Activated CD8-positive, alpha-beta memory T cell treated with anti-CD3 and anti-CD28 coated beads, Interleukin-2, amount 50 U/mL, for 4 hours (primary cell): Measurements from ENCODE around the gene EGR2.

Experiments used
- DNase-seq: peaks from one replicate; pipeline ENCODE4 v3.0.0-alpha.2; 2020

EGR2 gene

DNA sequence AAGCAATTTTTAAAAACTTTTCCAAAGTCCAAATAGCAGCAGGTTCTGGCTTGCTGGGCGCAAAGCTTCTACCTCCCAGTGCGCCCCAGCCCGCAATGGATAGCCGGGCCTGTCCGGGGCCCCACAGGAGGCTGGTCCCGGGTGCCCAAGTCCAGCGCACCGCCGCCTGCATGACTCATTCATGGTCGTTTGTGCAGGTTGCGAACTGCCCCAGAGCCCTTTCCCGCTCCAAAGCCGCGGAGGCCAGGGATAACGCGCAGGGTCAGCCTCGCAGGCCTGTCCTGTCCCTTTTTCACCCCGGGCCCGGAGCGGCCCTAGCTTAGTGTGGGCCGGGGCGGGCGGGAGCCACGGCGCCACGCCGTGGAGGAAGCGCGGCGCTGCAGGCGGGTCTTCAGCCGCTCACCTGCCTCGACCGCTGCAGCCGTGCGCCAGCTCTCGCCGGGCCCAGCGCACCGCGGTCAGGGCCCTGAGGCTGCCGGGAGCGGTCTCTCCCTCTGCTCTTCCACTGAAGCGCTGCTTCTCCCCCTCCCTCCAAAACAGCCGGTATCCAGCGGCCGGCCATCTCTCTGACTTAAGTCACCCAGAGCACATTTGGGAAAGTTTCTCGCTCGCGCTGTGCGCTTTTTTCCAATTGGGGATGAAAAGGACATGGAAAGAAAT lies 1.7 kb upstream of the EGR2 start:
- DNase-seq = peak; percentile 73

DNA sequence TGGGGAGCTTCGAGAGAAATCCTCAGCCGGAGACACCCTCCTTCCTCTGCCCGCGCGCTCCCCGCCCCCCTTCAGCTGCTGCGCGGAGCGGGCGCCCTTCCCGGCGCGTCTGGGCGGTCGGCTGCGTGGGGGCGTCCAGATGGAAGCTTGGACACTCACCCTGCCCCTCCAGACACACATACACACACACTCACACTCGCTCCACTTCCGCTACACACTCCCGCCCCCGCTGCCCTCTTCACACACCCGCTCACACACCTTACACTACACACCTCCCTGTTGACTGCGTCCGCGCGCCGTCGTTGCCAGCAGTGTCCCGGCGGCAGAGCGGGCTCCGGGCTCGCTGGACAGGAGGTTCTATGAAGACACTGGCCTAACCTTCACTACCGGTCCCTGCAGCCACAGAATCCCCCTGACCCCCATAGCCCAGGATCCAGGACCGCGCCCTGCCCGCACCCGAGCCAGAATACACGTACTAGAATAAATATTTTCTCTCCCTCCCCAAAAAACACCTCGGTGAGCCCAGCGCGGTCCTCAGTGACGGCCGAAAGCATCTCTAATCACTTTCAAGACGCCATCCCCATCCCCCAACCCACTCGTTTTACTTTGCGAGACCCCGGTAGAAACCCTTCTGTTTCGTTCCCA lies 1.1 kb upstream of the EGR2 start:
- DNase-seq = peak; percentile 65

DNA sequence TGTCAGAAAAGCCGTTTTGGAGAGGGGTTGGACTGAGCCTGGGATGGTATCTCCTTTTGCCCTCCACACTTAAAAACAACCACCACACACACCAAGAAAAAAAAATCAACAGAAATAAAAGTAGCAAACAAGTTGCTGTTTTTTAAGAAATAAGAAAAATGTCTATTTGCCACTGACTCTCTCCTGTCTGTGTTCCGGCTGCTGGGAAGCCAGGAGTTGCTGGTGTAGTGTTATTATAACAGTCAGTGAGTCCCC lies 163 bp downstream of the EGR2 start:
- no peak for DNase-seq

GRCh38 chr10:62815381-62816075 lies 638 bp downstream of the EGR2 start:
- peak; percentile 47 for DNase-seq

DNA sequence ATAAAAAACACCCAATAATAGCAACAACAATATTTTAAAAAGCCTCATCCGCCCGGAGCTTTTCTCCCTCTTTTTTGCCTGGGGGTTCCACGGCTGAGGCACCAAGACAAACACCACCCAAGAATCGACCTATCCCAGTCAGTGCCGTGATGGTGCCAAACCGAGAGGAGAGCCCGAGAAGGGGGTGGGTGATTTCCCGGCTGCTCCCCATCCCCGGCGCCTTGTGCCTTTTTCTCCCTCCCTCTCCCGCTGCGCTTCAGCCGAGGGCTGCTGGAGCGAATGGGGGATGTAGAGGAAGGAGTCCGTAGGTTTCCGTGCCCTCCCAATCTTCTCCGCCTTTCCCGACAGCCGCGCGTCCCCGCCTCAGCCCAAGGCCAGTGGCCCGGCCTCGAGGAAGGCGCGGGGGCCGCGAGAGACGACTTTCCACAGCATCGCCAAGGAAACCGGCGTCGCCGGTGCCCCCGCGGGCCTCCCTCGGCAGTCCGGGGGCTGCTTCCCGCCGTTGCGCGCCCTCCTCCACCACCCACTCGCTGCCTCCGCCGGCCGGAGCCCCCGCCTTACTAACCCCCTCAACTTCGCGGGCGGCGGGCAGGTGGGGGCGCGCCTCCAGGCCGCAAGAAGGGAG lies 1.3 kb downstream of the EGR2 start:
- DNase-seq = peak; percentile 60

DNA sequence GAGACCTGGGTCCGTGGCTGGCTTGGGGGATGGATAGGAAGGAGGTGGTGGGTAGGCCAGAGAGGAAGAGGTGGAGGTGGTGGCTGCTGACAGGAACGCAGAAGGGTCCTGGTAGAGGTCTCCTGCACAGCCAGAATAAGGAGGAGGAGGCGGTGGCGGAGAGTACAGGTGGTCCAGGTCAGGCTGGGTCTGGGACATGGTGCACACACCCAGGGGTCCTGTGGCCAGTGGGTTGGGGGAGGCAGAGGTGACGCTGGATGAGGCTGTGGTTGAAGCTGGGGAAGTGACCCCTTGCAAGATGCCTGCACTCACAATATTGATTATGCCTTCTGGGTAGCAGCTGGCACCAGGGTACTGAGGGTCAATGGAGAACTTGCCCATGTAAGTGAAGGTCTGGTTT lies 2.2 kb downstream of the EGR2 start:
- DNase-seq = no peak

- DNase-seq = no peak
Measured at GRCh38 chr10:62813453-62813852, 2.7 kb downstream of the EGR2 start.

- DNase-seq = no peak
Measured at GRCh38 chr10:62812672-62813439, 3.3 kb downstream of the EGR2 start.

GRCh38 chr10:62811159-62811875 lies 4.8 kb downstream of the EGR2 start:
- peak; percentile 53 for DNase-seq

- no peak for DNase-seq
Measured at GRCh38 chr10:62810156-62810902, 5.8 kb downstream of the EGR2 start.

DNA sequence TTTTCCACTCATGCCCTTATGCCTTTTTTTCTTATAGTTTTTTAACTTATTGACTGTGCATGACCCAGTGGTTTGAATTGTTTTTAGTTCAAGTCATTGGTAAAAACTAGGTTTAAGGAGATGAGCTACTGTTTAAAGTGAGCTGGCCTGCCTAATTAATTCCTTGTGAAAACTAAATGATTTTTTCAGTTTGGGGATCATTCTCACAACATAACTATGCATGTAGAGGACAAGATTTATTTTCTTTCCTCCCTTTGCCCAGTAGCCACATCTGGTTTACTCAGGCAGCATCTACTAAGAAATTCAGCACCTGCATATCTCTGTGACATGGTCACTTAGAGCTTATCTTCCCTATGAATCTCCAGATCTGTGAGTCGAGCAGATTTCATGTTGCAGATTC lies 9.9 kb downstream of the EGR2 start:
- DNase-seq = no peak

DNA sequence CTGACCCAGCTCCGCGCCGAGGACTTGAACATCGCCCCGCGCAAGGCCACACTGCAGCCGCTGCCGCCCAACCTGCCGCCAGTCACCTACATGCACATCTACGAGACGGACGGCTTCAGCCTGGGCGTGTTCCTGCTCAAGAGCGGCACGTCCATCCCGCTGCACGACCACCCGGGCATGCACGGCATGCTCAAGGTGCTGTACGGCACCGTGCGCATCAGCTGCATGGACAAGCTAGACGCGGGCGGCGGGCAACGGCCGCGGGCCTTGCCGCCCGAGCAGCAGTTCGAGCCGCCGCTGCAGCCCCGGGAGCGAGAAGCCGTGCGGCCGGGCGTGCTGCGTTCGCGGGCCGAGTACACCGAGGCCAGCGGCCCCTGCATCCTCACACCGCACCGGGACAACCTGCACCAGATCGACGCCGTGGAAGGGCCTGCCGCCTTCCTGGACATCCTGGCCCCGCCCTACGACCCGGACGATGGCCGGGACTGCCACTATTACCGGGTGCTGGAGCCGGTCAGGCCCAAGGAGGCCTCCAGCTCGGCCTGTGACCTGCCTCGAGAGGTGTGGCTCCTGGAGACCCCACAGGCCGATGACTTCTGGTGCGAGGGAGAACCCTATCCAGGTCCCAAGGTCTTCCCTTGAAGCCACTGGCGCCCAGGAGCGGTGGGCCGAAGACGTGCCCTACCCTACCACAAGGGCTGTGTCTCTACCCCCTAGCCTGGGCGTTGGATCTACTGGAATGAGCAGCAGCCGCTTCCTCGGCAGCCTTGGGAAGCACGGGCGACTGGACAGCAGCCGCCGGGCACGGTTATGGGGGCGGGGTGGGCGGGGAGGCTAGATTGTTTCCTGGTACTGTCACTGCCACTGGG lies 10.7 kb downstream of the EGR2 start:
- no peak for DNase-seq

DNA sequence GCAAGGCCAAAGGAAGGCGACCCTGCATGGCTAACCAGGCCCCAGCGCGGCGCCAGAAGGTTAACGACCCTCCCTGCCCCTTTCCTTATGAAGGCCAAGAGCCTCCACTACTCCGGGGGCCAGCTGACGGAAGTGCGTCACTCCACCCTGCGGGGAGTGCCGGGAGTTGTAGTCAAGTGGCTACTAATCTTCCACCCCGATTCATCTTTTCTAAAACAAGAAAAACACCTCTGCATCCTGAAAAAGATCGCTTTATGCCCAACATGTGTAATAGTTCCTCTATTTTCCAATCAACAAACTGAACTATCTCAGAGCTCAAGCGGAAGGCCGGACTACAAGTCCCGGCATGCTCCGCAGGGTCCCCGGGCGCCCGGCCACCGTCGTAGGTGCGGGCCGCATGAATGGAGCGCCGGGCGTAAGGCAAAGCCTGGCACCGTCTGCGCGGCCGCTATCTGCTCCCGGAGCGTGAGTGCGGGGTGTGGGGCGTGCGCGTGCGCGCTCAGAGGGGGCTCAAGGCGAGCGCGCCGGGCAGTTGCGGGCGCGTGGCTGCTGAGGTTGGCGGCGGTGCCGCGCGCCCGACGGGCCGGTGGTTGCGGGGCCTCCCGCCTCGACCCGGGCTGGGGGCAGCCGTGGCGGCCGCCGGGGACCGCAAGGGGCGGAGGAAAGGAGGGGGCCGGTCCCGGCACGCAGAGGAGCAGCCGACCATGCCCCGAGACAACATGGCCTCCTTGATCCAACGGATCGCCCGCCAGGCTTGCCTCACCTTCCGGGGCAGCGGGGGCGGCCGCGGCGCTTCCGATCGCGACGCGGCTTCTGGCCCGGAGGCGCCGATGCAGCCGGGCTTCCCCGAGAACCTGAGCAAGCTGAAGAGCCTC lies 11.6 kb downstream of the EGR2 start, which contains the start of gene ADO:
Gene ADO (plus strand): TSS at position 365 of the 875 bp plus-strand sequence. CDS start 340 bp downstream, at position 705.
- peak; percentile 77 for DNase-seq

- no peak for DNase-seq
Measured at GRCh38 chr10:62803724-62804355, 12.3 kb downstream of the EGR2 start.

DNA sequence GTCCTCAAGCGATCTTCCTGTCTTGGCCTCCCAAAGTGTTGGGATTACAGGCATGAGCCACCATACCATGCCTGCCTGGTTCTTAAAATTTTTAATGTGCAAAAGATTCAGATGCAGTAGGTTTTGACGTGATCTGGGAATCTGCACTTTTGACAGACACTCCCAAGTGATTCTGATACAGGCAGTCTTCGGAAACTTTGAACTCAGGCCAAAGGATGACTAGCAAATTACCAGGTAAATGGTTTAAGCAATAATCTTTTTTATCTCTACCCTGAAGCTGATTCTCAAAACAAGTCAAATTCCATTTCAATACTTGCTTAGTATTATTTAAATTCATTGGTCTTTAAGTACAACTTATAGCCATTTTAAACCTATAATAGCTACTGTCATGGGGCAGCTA lies 14.3 kb downstream of the EGR2 start:
- no peak for DNase-seq

DNA sequence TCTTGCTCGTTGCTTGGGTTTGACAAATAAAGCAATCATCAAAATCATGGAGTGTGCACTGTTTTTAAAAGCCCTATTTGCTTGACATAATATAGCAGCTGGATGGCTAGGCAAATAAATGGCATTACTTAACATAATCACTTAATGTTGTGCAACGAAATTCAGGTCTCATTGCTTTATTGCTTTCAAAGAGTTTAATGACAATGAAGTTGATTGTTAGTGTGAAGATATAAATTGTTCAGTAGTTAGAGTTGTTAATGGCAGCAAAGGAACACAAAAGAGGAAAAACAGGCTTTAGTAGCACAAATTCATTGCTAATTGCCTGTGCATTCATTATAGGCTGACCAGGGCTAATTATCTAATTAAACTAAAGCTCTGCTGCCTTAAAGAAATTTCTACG lies 19.3 kb downstream of the EGR2 start:
- no peak for DNase-seq

GRCh38 chr10:62795762-62796161 lies 20.4 kb downstream of the EGR2 start:
- DNase-seq = no peak

DNA sequence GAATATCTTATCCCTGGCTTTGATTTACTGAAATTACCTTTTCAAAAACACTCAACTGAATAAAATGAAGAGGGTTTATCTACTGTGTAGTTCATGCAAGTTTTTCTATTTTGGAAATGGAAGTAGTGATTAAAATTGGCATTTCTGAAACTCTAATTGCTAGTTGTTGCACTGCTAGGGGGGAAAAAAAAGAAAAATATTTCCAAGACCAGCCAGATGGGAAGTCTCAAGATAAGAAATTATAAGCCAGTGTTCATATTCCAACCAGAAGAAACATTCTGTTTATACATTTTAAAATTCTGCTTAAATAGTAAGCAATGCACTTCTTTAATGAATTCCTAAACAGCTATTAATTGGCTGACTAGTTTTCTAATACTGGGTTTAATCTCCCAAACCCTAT lies 21.1 kb downstream of the EGR2 start:
- no peak for DNase-seq

DNA sequence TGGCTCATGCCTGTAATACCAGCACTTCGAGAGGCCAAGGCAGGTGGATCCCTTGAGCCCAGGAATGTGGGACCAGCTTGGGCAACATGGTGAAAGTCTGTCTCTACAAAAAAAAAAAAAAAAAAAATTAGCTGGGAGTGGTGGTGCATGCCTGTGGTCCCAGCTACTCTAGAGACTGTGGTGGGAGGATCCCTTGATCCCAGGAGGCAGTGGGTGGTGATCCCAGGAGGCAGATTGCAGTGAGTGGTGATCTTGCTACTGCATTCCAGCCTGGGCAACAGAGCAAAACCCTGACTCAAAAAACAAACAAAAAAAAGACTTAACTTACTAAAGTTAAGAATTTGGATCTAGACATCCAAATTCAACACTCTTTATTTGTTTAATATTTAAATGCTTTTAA lies 21.9 kb downstream of the EGR2 start:
- no peak for DNase-seq
